Liver (tissue), 9 donors: Measurements from ENCODE around the gene MT1F. TPM values are rescaled to one million over a fixed set of nuclear protein-coding genes. Genes with fewer than 3 reads are reported as not detected.

Source experiments
- DNase-seq: peaks from one replicate; pipeline ENCODE4 v3.0.0-alpha.2; 2017; ENCODE audit warnings: low spot score
- H3K27ac ChIP-seq, 2 donors: one replicate each; pipeline ENCODE4 v1.7.0; 2013; ENCODE audit warnings: inconsistent platforms in 2 of 2, low read length in 2 of 2, control low read depth in 1 of 2, low read depth in 1 of 2, mild to moderate bottlenecking in 1 of 2
- H3K27me3 ChIP-seq, 4 donors: one replicate each; pipeline versions ENCODE4 v1.6.1 to v1.7.0; 2013; ENCODE audit warnings: low read length in 3 of 4, inconsistent platforms in 1 of 4, mild to moderate bottlenecking in 1 of 4, moderate library complexity in 1 of 4; ENCODE audit not compliant: control insufficient read depth in 4 of 4, insufficient read depth in 4 of 4
- H3K36me3 ChIP-seq, 4 donors: one replicate each; pipeline versions ENCODE4 v1.6.1 to v1.7.0; 2013; ENCODE audit warnings: low read length in 3 of 4, mild to moderate bottlenecking in 3 of 4, low read depth in 1 of 4, moderate library complexity in 1 of 4; ENCODE audit not compliant: control insufficient read depth in 4 of 4, insufficient read depth in 3 of 4
- H3K4me1 ChIP-seq, 4 donors: one replicate each; pipeline versions ENCODE4 v1.6.1 to v1.7.0; 2013; ENCODE audit warnings: low read length in 3 of 4, mild to moderate bottlenecking in 3 of 4, moderate library complexity in 1 of 4; ENCODE audit not compliant: control insufficient read depth in 4 of 4, insufficient read depth in 4 of 4
- H3K4me3 ChIP-seq, 3 donors: one replicate each; pipeline versions ENCODE4 v1.6.1 to v1.7.0; 2013; ENCODE audit warnings: low read length in 3 of 3, control low read depth in 1 of 3, low read depth in 1 of 3, mild to moderate bottlenecking in 1 of 3
- H3K9ac ChIP-seq, 2 donors: one replicate each; pipeline ENCODE4 v1.7.0; 2013; ENCODE audit warnings: low read length in 2 of 2, mild to moderate bottlenecking in 2 of 2, moderate library complexity in 2 of 2, control low read depth in 1 of 2, low read depth in 1 of 2
- H3K9me3 ChIP-seq, 4 donors: one replicate each; pipeline versions ENCODE4 v1.6.1 to v1.7.0; 2013; ENCODE audit warnings: low read length in 3 of 4; ENCODE audit not compliant: control insufficient read depth in 4 of 4
- ATF3 ChIP-seq: IDR thresholded peaks from 2 replicates; pipeline ENCODE4 v1.6.1; 2016; ENCODE audit warnings: antibody characterized with exemption
- CTCF ChIP-seq: fragments of 150-350 bp; IDR thresholded peaks from 2 replicates; pipeline ENCODE4 v1.5.1; 2017; ENCODE audit warnings: improper control_type of control experiment, low read depth, low read length; ENCODE audit not compliant: missing input control
- EGR1 ChIP-seq, 2 donors: IDR thresholded peaks; 2 replicates each; pipeline ENCODE4 v1.6.1; 2016 to 2018; ENCODE audit warnings: antibody characterized with exemption in 2 of 2, low read depth in 2 of 2
- FOXA1 ChIP-seq: IDR thresholded peaks from 2 replicates; pipeline ENCODE4 v1.6.1; 2016; ENCODE audit warnings: antibody characterized with exemption
- FOXA2 ChIP-seq: IDR thresholded peaks from 2 replicates; pipeline ENCODE4 v1.6.1; 2016; ENCODE audit warnings: antibody characterized with exemption
- GABPA ChIP-seq, 2 donors: IDR thresholded peaks in 1 of 2; conservative IDR thresholded peaks in 1 of 2; 2 replicates each; pipeline ENCODE4 v1.6.1; 2016; ENCODE audit warnings: antibody characterized with exemption in 2 of 2, mild to moderate bottlenecking in 1 of 2, moderate library complexity in 1 of 2
- HNF4A ChIP-seq, 2 donors: conservative IDR thresholded peaks; 2 replicates each; pipeline ENCODE4 v1.6.1; 2016; ENCODE audit warnings: antibody characterized with exemption in 2 of 2, mild to moderate bottlenecking in 2 of 2
- HNF4G ChIP-seq: IDR thresholded peaks from 2 replicates; pipeline ENCODE4 v1.6.1; 2016; ENCODE audit warnings: antibody characterized with exemption
- JUND ChIP-seq, 2 donors: IDR thresholded peaks; 2 replicates each; pipeline ENCODE4 v1.6.1; 2016; ENCODE audit warnings: antibody characterized with exemption in 2 of 2
- MAX ChIP-seq: IDR thresholded peaks from 2 replicates; pipeline ENCODE4 v1.6.1; 2016; ENCODE audit warnings: antibody characterized with exemption
- NR2F2 ChIP-seq: IDR thresholded peaks from 2 replicates; pipeline ENCODE4 v1.6.1; 2016; ENCODE audit warnings: antibody characterized with exemption
- RAD21 ChIP-seq, 2 donors: IDR thresholded peaks; 2 replicates each; pipeline ENCODE4 v1.6.1; 2016; ENCODE audit warnings: antibody characterized with exemption in 2 of 2, mild to moderate bottlenecking in 2 of 2
- REST ChIP-seq: IDR thresholded peaks from 2 replicates; pipeline ENCODE4 v1.6.1; 2016; ENCODE audit warnings: antibody characterized with exemption, mild to moderate bottlenecking
- RXRA ChIP-seq, 2 donors: IDR thresholded peaks; 2 replicates each; pipeline ENCODE4 v1.6.1; 2017 to 2018; ENCODE audit warnings: antibody characterized with exemption in 2 of 2, mild to moderate bottlenecking in 1 of 2
- SP1 ChIP-seq: IDR thresholded peaks from 2 replicates; pipeline ENCODE4 v1.6.1; 2018; ENCODE audit warnings: antibody characterized with exemption, mild to moderate bottlenecking
- TAF1 ChIP-seq: conservative IDR thresholded peaks from 2 replicates; pipeline ENCODE4 v1.6.1; 2016; ENCODE audit warnings: antibody characterized with exemption, mild to moderate bottlenecking
- YY1 ChIP-seq: IDR thresholded peaks from 2 replicates; pipeline ENCODE4 v1.6.1; 2016; ENCODE audit warnings: antibody characterized with exemption, mild to moderate bottlenecking
- ZBTB33 ChIP-seq: IDR thresholded peaks from 2 replicates; pipeline ENCODE4 v1.6.1; 2016; ENCODE audit warnings: antibody characterized with exemption
- WGBS: extraction: QIAGEN DNeasy Blood & Tissue Kit; methylation state at CpG from one replicate; pipeline ENCODE4 v1.1.7; 2013; 5-methylcytosine and 5-hydroxymethylcytosine counted together
- polyA plus RNA-seq, 2 donors: library from polyadenylated mRNA; stranded (reverse) in 1 of 2; unstranded in 1 of 2; fragments of 200-250 nt in 1 of 2; fragments of >200 nt in 1 of 2; fragmentation: Nextera tagmentation in 1 of 2; extraction: Ambion mirVana in 1 of 2; gene quantifications; one replicate each; pipeline versions ENCODE4 v1.2.1 to v1.2.3, GENCODE V29; 2013 to 2015
- total RNA-seq, 2 donors: library from RNA; depleted of rRNA; stranded (reverse); fragments of >200 nt; gene quantifications; one replicate each; pipeline ENCODE4 v1.2.3, GENCODE V29; 2014
- donor health status: healthy.
- donor health status: healthy.
- donor health status: healthy.
- donor health status: healthy.
- donor health status: healthy.

MT1F gene
- total and polyA plus RNA-seq, 4 donors, result 14.2 to 895 (median 134) TPM

GRCh38 chr16:56664506-56664905 is 6.7 kb downstream of the MT1F start:
- WGBS, result 97% methylated on average over 1 of the region's 1 CpG

More at GRCh38 chr16:56664506-56664905, 6.7 kb downstream of the MT1F start:
- no peak overlapping the region for H3K9ac ChIP-seq
- no peak for TF ChIP-seq SP1
- no peak for TF ChIP-seq RAD21 (IDR thresholded peaks at IDR 0.05)
- no peak for TF ChIP-seq HNF4G
- TF ChIP-seq HNF4A (conservative IDR thresholded peaks at IDR 0.05), result peak; percentile 6 to 14
- TF ChIP-seq ATF3, result peak; percentile 25
- TF ChIP-seq ZBTB33, result no peak
- no peak for TF ChIP-seq FOXA1
- no peak for TF ChIP-seq CTCF
- TF ChIP-seq FOXA2, result no peak
- no peak for TF ChIP-seq TAF1
- peak in 1 of 2 donors; percentile 56 for TF ChIP-seq RXRA (IDR thresholded peaks at IDR 0.05)
- no peak for TF ChIP-seq NR2F2
- TF ChIP-seq JUND (IDR thresholded peaks at IDR 0.05), result no peak
- TF ChIP-seq MAX, result no peak
- TF ChIP-seq YY1, result no peak
- no peak for TF ChIP-seq GABPA (IDR thresholded peaks at IDR 0.05 in 1 of 2, conservative IDR thresholded peaks at IDR 0.05 in 1 of 2)
- TF ChIP-seq EGR1 (IDR thresholded peaks at IDR 0.05; ENCODE audit: low read depth in 2 of 2), result no peak
- no peak for TF ChIP-seq REST
- H3K9me3 ChIP-seq, result no peaks in the 10 kb centered on the region
- H3K27me3 ChIP-seq, result no peaks in the 10 kb centered on the region
- no peak overlapping the region for H3K4me3 ChIP-seq
- H3K36me3 ChIP-seq, result peaks cover 0 to 3% (median 0%) of the 10 kb centered on the region in 4 donors
- H3K4me1 ChIP-seq, result peaks cover 0 to 17% (median 9%) of the 10 kb centered on the region in 4 donors
- H3K27ac ChIP-seq, result no peak overlapping the region
- DNase-seq, result no peak
